ENCODE measurements around the gene CLDN3.

- TF ChIP-seq SREBF1 (IDR thresholded peaks at IDR 0.05; ENCODE audit: low read length) (no peak), ZNF24 (IDR thresholded peaks at IDR 0.05) (no peak)
- TF ChIP-seq, protein P1, sequence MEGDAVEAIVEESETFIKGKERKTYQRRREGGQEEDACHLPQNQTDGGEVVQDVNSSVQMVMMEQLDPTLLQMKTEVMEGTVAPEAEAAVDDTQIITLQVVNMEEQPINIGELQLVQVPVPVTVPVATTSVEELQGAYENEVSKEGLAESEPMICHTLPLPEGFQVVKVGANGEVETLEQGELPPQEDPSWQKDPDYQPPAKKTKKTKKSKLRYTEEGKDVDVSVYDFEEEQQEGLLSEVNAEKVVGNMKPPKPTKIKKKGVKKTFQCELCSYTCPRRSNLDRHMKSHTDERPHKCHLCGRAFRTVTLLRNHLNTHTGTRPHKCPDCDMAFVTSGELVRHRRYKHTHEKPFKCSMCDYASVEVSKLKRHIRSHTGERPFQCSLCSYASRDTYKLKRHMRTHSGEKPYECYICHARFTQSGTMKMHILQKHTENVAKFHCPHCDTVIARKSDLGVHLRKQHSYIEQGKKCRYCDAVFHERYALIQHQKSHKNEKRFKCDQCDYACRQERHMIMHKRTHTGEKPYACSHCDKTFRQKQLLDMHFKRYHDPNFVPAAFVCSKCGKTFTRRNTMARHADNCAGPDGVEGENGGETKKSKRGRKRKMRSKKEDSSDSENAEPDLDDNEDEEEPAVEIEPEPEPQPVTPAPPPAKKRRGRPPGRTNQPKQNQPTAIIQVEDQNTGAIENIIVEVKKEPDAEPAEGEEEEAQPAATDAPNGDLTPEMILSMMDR (IDR thresholded peaks at IDR 0.05 in 2 of 3, conservative IDR thresholded peaks at IDR 0.05 in 1 of 3; ENCODE audit: control insufficient read depth in 2 of 3, extremely low read depth in 1 of 3, insufficient read depth in 1 of 3, low read depth in 3 of 3, low read length in 3 of 3), result no peak
These were observed 19.0 kb upstream of the CLDN3 start for GRCh38 chr7:73789051-73789450.

All from GM12878 (cell line).